Memory B cell (primary cell): Measurements from ENCODE around the gene MAST2.

Experiments used
- ATAC-seq: fragments of 150-1000 bp; cut with Tn5 transposase; 2 replicates; pipeline ENCODE4 v1.10.0; 2021; ENCODE audit warnings: low read depth, mild to moderate bottlenecking, moderate library complexity
- DNase-seq, 2 donors: peaks; one replicate each; pipeline ENCODE4 v3.0.0; 2022; ENCODE audit warnings: low spot score in 2 of 2
- H3K27ac Mint-ChIP-seq: one replicate; pipeline ENCODE4 v1.8.0; 2022; ENCODE audit warnings: mild to moderate bottlenecking, moderate library complexity, mixed read lengths
- H3K27me3 Mint-ChIP-seq: one replicate; pipeline ENCODE4 v1.8.0; 2022; ENCODE audit warnings: mixed read lengths
- H3K36me3 Mint-ChIP-seq: one replicate; pipeline ENCODE4 v1.8.0; 2022; ENCODE audit warnings: mild to moderate bottlenecking, mixed read lengths
- H3K4me1 Mint-ChIP-seq: one replicate; pipeline ENCODE4 v1.8.0; 2022; ENCODE audit warnings: mixed read lengths
- H3K4me3 Mint-ChIP-seq: one replicate; pipeline ENCODE4 v1.8.0; 2022; ENCODE audit warnings: mild to moderate bottlenecking, moderate library complexity, mixed read lengths
- H3K9me3 Mint-ChIP-seq: one replicate; pipeline ENCODE4 v1.8.0; 2022; ENCODE audit warnings: mixed read lengths

MAST2 gene

DNA sequence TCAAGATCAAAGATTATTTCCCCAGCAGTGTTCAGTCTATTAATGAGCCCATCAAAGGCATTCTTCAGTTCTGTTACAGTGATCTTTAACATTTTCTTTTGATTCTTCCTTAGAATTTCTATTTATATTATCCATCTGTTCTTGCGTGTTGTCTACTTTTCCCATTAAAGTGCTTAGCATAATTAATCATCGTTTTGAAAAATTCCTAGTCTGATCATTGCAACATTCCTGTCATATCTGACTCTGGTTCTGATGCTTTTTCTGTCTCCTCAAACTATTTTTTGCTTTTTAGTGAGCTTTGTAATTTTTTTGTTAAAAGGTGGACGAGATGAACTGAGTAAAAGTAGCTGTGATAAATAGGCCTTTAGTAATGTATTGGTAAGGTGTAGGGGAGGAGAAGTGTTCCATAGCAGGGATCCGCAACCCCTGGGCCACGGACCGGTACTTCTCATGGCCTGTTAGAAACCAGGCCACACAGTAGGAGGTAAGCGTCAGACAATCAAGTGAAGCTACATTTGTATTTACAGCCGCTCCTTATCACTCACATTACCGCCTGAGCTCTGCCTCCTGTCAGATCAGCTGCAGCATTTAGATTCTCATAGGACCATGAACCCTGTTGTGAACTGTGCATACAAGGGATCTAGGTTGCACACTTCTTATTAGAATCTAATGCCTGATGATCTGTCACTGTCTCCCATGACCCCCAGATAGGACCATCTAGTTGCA, 165.7 kb downstream of the MAST2 start:
- DNase-seq (no peak), ATAC-seq (no peak)
- Mint-ChIP-seq H3K36me3 (peaks cover 10% of the 10 kb centered on the region), H3K27me3 (no peaks in the 10 kb centered on the region), H3K4me3 (no peak overlapping the region), H3K27ac (no peak overlapping the region), H3K4me1 (no peaks in the 10 kb centered on the region), H3K9me3 (no peaks in the 10 kb centered on the region)

DNA sequence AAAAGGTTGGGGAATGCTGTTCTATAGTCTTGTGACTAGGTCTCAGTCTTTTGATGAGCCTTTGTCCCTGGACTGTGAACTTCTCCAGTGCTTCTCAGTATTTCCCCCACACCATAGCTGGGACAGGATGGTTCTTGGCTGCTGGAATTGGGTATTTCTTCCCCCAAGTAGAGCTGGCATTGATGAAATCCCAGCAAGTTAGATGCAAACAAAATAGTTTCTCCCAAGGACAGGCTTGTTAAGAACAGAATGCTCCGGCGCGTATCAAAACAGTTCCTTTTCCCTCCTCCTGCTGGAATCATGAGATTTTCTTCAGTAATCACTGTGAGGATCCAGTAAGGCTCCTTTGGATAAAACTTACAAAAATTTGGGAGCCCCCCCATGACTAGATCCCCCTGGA, 166.5 kb downstream of the MAST2 start:
- peaks cover 4% of the 10 kb centered on the region for H3K36me3 Mint-ChIP-seq
- no peak overlapping the region for H3K27ac Mint-ChIP-seq
- H3K4me1 Mint-ChIP-seq = no peaks in the 10 kb centered on the region
- ATAC-seq (no peak), DNase-seq (no peak)
- H3K4me3 Mint-ChIP-seq = no peak overlapping the region
- H3K9me3 Mint-ChIP-seq = no peaks in the 10 kb centered on the region
- H3K27me3 Mint-ChIP-seq = no peaks in the 10 kb centered on the region

DNA sequence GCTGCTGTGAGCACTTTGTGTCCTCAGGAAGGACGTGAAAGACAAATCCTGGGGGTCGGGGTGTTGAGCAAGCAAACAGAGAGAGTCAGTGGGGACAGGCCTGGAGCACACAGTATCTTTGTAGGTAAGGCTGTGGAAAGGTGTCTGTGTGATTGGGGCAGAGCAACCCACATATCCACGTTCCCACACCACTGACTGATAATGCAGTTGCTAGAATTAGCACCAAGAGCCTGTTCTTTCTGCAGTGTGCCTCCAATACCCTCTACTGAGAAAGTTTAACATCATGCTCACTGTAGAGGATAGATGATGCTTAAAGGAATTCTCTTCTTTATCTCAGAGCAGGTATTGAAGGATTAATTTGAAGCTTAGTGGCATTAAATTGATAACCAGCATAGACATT, 167.9 kb downstream of the MAST2 start:
- ATAC-seq (no peak), DNase-seq (no peak)
- Mint-ChIP-seq H3K36me3 (peaks cover 3% of the 10 kb centered on the region), H3K4me1 (no peaks in the 10 kb centered on the region), H3K9me3 (no peaks in the 10 kb centered on the region), H3K4me3 (no peak overlapping the region), H3K27me3 (no peaks in the 10 kb centered on the region), H3K27ac (no peak overlapping the region)

DNA sequence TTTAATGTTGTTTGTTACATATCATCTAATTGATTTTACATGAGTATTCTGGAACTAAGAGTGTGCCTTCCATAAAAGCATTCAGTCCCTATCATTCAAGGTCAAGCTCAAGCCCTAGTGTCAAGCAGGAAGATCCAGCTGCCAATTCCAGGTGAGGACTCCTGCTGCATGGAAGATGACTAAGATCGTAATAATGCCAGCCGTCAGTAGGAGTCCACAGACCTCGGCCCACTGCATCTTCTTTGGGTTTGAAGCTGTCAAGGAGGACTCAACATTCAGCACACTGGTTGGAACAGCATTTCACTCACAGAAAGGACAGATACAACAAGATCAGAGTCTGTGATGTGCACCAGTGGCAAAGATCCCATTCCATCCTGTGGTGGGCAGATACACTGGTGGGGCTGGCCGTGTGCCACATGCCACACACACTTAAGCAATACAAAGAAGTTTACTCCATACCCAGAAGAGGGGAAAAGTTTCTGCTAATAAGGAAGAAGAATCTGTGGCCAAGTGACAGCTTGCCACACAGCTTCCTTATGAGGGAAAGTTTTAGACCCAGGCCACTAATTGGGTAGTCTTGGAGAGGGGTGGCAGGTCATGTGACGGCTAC, 168.6 kb downstream of the MAST2 start:
- Mint-ChIP-seq H3K27ac (no peak overlapping the region), H3K4me1 (no peaks in the 10 kb centered on the region), H3K9me3 (no peaks in the 10 kb centered on the region), H3K4me3 (no peak overlapping the region), H3K36me3 (peaks cover 3% of the 10 kb centered on the region), H3K27me3 (no peaks in the 10 kb centered on the region)
- no peak for DNase-seq
- ATAC-seq = no peak

DNA sequence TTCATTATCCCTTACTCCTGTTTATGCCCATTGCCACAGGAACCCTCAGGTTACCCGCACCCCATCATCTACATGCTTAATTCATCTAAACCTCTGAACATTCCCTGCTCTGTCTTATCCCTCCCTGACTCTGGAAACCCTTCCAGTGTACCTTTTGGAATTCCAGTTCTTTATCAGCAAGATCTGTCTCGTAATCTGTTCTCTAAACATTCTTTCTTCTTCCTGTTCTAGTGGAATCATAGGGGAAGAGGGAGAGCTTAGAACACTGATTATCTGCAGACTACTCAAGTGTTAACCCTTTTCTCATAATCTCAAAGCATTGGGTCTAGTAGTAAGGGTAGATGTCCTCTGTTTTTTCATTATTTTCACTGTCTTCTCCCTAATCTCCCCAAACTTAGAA, 169.2 kb downstream of the MAST2 start:
- no peak overlapping the region for H3K27ac Mint-ChIP-seq
- H3K4me1 Mint-ChIP-seq = no peaks in the 10 kb centered on the region
- no peaks in the 10 kb centered on the region for H3K27me3 Mint-ChIP-seq
- no peak overlapping the region for H3K4me3 Mint-ChIP-seq
- ATAC-seq (no peak), DNase-seq (no peak)
- no peaks in the 10 kb centered on the region for H3K9me3 Mint-ChIP-seq
- H3K36me3 Mint-ChIP-seq = peaks cover 3% of the 10 kb centered on the region

DNA sequence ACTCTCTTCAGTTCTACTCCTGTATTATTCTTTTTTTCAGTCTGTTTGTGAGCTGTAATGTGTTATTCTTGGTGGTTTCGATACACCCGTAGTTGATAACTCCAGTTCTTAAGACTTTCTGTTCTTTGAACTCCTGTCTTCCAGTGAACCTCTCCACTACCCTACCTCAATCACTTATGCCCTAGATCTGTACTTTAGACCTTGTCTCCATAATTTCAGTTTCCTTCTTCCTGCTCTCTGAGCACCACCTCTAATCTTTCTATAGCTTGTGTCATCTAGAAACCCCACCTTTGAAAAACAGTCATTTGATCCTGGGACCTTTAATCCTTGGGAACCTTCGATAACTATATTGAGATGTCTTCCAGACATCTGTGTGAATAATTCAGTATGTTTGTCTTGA, 169.7 kb downstream of the MAST2 start:
- Mint-ChIP-seq H3K27me3 (no peaks in the 10 kb centered on the region), H3K4me3 (no peak overlapping the region), H3K27ac (no peak overlapping the region), H3K9me3 (no peaks in the 10 kb centered on the region), H3K4me1 (no peaks in the 10 kb centered on the region), H3K36me3 (peaks cover 3% of the 10 kb centered on the region)
- ATAC-seq = no peak
- no peak for DNase-seq

DNA sequence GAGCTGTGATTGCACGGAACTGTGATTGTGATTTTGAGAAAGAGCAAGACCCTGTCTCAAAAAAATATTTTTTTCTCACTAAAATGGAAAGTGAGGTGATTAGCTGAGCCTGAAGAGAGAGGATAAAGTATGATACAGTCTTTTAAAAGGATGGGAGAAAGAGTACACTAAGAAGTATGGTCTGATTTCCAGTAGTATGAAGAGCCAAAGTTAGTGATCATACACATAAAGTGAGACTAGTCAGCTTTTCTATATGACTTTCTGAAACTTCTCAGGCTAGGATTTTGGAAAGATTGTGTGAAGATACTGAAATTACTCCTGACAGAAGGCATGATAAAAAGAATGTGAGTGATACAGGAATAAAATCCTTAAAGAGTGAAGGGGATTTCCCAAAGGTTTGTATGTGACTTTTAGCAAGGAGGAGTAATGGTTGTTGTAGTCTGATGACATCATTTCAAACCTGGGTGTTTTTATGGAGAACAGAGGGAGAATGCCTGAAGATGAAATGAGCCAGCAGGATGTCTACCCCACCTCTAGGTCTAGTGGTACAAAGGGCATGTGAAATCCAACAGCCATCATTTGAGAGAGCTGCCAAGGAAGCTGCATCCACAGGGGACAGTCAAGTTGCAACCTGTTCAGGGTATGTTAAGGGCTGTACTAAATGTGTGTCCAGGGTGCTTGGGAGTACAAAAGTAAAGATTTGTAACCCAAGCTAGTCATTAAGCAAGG, 171.3 kb downstream of the MAST2 start:
- DNase-seq (no peak), ATAC-seq (no peak)
- Mint-ChIP-seq H3K27ac (no peak overlapping the region), H3K4me1 (no peaks in the 10 kb centered on the region), H3K4me3 (no peak overlapping the region), H3K27me3 (no peaks in the 10 kb centered on the region), H3K36me3 (peaks cover 2% of the 10 kb centered on the region), H3K9me3 (no peaks in the 10 kb centered on the region)

DNA sequence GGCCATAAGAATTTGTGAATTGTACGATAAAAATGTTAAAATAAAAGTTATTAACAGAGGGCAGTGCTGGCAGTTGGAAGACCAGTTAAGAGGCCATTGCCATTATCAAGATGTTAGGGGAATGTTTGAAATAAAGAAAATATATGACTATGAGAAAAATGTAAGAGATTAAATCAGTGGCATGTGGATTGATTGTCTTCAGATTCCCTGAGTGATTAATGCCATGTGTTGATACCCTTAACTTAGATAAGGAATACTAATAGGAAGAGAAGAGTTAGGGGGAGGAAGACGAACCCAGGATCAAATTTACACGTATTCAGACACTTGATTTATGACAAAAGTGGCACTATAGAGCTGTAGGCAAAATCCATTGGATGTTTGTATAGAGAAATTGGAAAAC, 173.2 kb downstream of the MAST2 start:
- DNase-seq (no peak), ATAC-seq (no peak)
- H3K4me3 Mint-ChIP-seq = no peak overlapping the region
- peaks cover 2% of the 10 kb centered on the region for H3K9me3 Mint-ChIP-seq
- no peak overlapping the region for H3K27ac Mint-ChIP-seq
- H3K36me3 Mint-ChIP-seq = peaks cover 6% of the 10 kb centered on the region
- H3K4me1 Mint-ChIP-seq = no peaks in the 10 kb centered on the region
- no peaks in the 10 kb centered on the region for H3K27me3 Mint-ChIP-seq

DNA sequence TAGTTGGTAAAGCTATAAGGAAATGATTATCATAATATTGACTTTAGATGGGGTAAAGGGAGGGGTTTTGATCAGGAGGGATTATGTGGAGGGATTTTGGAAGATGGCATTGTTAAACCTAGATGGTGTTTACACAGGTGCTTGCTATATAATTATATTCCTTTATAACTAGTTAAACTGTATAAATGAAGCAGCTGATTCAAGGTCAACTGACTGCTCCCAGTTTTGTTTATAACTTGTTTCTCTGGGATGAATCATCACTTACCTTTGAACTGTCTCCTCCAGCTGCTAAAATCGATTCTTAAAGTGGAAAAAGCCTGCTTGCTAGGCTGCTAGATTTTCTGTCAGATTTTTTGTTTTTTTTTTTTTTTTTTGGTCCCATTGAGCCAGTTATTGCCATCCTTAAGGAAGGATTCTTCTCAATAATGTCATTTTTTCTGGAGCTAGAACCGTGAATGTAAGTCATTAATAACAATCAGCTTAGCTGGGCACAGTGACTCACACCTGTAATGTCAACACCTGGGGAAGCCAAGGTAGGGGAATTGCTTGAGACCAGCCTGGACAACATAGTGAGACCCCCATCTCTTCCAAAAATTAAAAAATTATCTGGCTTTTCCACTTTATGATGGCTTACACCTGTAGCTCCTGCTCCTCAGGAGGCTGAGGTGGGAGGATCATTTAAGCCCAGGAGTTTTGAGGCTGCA, 175.8 kb downstream of the MAST2 start:
- no peaks in the 10 kb centered on the region for H3K27me3 Mint-ChIP-seq
- ATAC-seq (no peak), DNase-seq (no peak)
- H3K9me3 Mint-ChIP-seq = peaks cover 2% of the 10 kb centered on the region
- H3K4me1 Mint-ChIP-seq = no peaks in the 10 kb centered on the region
- H3K4me3 Mint-ChIP-seq = no peak overlapping the region
- H3K36me3 Mint-ChIP-seq = peaks cover 4% of the 10 kb centered on the region
- H3K27ac Mint-ChIP-seq = no peak overlapping the region

DNA sequence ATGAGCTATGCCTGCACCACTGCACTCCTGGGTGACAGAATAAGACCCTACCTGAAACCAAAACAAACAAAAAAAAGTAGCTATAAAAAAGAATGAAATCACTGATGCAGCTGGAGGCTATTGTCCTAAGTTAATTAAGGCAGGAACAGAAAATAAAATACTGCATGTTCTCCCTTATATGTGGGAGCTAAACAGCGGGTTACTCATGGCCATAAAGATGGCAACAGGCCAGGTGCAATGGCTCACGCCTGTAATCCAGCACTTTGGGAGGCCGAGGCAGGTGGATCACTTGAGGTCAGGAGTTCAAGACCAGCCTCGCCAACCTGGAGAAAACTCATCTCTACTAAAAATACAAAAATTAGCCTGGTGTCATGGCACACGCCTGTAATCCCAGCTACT, 176.4 kb downstream of the MAST2 start:
- no peak overlapping the region for H3K27ac Mint-ChIP-seq
- ATAC-seq (no peak), DNase-seq (no peak)
- H3K9me3 Mint-ChIP-seq = peaks cover 2% of the 10 kb centered on the region
- H3K27me3 Mint-ChIP-seq = no peaks in the 10 kb centered on the region
- no peak overlapping the region for H3K4me3 Mint-ChIP-seq
- no peaks in the 10 kb centered on the region for H3K4me1 Mint-ChIP-seq
- peaks cover 4% of the 10 kb centered on the region for H3K36me3 Mint-ChIP-seq

DNA sequence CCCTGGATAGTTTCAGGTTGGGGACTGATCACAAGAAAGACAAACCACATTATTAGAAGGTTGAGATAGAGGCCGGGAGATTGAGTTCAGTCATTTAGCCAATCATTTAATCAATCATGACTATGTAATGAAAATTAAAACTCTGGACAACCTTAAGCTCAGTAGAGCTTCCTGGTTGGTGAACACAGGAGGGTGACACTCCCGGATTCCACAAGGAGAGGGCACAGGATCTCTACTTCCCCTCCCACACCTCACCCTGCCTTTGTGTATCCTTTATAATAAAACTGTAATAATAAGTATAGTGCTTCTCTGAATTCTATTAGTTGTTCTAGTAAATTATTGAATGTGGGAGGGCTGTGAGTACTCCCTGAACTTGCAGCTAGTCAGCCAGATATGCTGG, 178.9 kb downstream of the MAST2 start:
- ATAC-seq (no peak), DNase-seq (no peak)
- Mint-ChIP-seq H3K4me1 (no peaks in the 10 kb centered on the region), H3K4me3 (no peak overlapping the region), H3K9me3 (peaks cover 2% of the 10 kb centered on the region), H3K27me3 (no peaks in the 10 kb centered on the region), H3K27ac (no peak overlapping the region), H3K36me3 (peaks cover 4% of the 10 kb centered on the region)

DNA sequence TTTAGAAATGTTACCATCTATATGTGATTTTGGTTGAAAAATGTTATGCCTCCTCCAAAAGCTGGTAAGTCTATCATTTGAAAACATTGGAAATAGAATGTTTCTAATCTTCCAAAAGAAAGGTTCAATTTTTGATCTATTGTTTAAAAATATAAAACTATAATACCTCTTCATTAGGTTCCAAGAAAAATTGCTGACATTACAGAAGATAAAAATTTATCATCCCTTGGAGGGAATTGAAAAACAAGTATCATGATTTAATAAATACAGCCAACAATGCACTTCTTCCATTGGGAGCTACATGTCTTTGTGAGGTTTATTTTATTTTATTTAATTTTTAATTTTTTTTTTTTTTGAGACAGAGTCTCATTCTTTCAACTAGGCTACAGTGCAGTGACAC, 180.6 kb downstream of the MAST2 start:
- Mint-ChIP-seq H3K9me3 (peaks cover 2% of the 10 kb centered on the region), H3K27ac (no peak overlapping the region), H3K27me3 (no peaks in the 10 kb centered on the region), H3K36me3 (peaks cover 8% of the 10 kb centered on the region), H3K4me1 (no peaks in the 10 kb centered on the region), H3K4me3 (no peak overlapping the region)
- DNase-seq = no peak
- no peak for ATAC-seq

DNA sequence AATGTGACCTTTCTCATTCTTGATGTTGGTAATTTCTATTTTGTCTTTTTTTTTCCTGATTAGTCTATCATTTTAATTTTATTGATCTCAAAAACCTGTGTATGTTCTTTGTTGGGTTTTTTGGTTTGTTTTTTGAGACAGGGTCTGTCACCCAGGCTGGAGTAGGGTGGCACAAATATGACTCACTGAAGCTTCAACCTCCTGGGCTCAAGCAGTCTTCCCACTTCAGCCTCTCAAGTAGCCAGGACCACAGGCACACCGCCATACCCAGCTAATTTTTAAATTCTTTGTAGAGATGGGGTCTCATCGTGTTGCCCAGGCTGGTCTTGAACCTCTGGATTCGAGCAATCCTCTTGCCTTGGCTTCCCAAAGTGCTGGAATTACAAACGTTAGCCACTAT, 183.8 kb downstream of the MAST2 start:
- H3K27ac Mint-ChIP-seq = no peak overlapping the region
- H3K27me3 Mint-ChIP-seq = no peaks in the 10 kb centered on the region
- DNase-seq = no peak
- no peak for ATAC-seq
- H3K9me3 Mint-ChIP-seq = no peaks in the 10 kb centered on the region
- peaks cover 3% of the 10 kb centered on the region for H3K36me3 Mint-ChIP-seq
- no peak overlapping the region for H3K4me3 Mint-ChIP-seq
- H3K4me1 Mint-ChIP-seq = peaks cover 6% of the 10 kb centered on the region

DNA sequence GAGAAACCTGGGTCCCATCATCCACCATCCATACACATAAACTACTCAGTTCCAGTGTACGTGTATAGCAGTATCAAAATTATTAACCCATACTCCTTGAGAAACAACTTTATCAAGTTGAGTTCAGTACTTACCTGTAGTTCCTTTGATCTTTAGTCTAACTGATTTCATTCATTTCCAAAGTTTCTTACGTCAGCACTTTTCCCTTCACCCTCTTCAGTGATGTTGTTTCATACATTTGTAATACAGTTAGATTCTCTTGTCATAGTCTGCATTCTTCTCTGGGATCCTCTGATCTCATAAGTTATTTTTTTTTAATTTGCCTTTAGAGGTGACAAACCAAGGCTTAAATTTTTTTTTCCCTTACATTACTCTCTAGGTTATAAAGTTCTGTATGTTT, 185.8 kb downstream of the MAST2 start:
- no peak overlapping the region for H3K4me3 Mint-ChIP-seq
- peaks cover 5% of the 10 kb centered on the region for H3K36me3 Mint-ChIP-seq
- no peak overlapping the region for H3K27ac Mint-ChIP-seq
- H3K4me1 Mint-ChIP-seq = peaks cover 6% of the 10 kb centered on the region
- no peaks in the 10 kb centered on the region for H3K27me3 Mint-ChIP-seq
- ATAC-seq (no peak), DNase-seq (no peak)
- no peaks in the 10 kb centered on the region for H3K9me3 Mint-ChIP-seq
